Esophagus squamous epithelium (tissue), 4 donors: ENCODE results near the gene PHOX2B.

ENCODE experiments used
- CTCF ChIP-seq, 6 experiments: fragments of 450-650 bp in 4 of 6; fragments of 200-600 bp in 2 of 6; sonication (generic) in 2 of 6; IDR thresholded peaks; one replicate each; pipeline ENCODE4 v1.5.1; 2016 to 2019; ENCODE audit warnings: antibody characterized with exemption in 6 of 6, mild to moderate bottlenecking in 4 of 6, moderate library complexity in 4 of 6
- POLR2A ChIP-seq, 4 donors: fragments of 450-650 bp; IDR thresholded peaks; one replicate each; pipeline ENCODE4 v1.6.1; 2017; ENCODE audit warnings: antibody characterized with exemption in 4 of 4, mild to moderate bottlenecking in 4 of 4, moderate library complexity in 3 of 4

DNA sequence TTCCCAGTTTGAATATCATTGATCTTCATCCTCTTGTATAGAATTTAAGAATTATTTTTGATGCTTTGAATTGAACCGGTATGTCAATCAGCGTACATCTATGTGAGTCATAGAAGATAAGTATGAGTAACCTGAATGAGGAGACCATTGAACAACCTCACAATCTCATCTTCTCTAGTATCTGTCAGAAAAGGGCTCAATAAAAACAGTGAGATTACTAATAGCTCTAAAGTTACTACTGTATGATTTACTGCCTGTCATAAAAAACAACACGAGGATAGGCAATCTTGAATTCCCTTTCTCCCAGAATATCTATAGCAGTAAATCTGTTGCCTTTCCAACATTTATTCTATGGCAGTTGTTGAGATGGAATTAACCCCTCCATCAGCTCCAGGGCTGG lies 36.1 kb downstream of the PHOX2B start:
- TF ChIP-seq CTCF (IDR thresholded peaks at IDR 0.05): no peak
- no peak for TF ChIP-seq POLR2A (IDR thresholded peaks at IDR 0.05)
